Measurements from ENCODE around the gene RAD51B. TPM values are rescaled to one million over a fixed set of nuclear protein-coding genes. Genes with fewer than 3 reads are reported as not detected.

RAD51B gene
- total and polyA plus RNA-seq, 4 donors: 2.8 to 39.6 (median 13.3) TPM; not detected in 1

DNA sequence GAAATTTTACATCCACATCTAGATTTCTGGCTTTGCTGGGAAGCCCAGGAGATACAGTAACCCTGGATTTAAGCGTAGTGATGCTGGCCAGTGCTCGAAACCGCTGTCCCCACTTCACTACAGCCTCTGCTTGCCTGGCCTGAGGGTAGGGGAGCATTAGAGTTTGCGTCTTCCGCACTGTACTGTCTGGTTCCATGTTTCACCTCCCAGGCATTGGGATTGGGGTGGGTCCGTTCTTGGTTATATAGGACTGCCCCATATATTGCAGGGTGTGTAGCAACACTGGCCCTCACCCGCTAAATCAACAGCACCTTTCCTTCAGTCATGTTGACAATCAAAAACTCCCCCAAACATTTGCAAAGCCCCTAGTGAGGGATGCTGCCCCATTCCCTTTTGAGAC, 732.5 kb downstream of the RAD51B start:
- no peak for ATAC-seq (ENCODE audit: low FRiP score)
- 98% methylated on average over 7 of the region's 7 CpGs for WGBS, 2 donors
- no peaks in the 10 kb centered on the region for H3K36me3 ChIP-seq (ENCODE audit: control insufficient read depth in 1 of 2, insufficient read depth in 2 of 2, low read length in 1 of 2)
- intact Hi-C loops (cut with DNase I): loop anchor here in 1 of 2 donors (5.0 kb wide), 1 partner anchor 70 kb away; no protein-coding TSS in a partner anchor
- no peaks in the 10 kb centered on the region for H3K9me3 ChIP-seq (ENCODE audit: control insufficient read depth, low read length)
- H3K4me1 ChIP-seq (ENCODE audit: control insufficient read depth in 1 of 2, insufficient read depth in 2 of 2, low read length in 2 of 2): peaks cover 0 to 4% of the 10 kb centered on the region in 2 donors
- no peak overlapping the region for H3K4me3 ChIP-seq (ENCODE audit: low read length in 2 of 2)
- no peaks in the 10 kb centered on the region for H3K27me3 ChIP-seq (ENCODE audit: control insufficient read depth in 1 of 2, insufficient read depth in 2 of 2, low read length in 1 of 2)
- DNase-seq: no peak
- no peak overlapping the region for H3K27ac ChIP-seq (ENCODE audit: low read depth in 1 of 2, low read length in 2 of 2)

DNA sequence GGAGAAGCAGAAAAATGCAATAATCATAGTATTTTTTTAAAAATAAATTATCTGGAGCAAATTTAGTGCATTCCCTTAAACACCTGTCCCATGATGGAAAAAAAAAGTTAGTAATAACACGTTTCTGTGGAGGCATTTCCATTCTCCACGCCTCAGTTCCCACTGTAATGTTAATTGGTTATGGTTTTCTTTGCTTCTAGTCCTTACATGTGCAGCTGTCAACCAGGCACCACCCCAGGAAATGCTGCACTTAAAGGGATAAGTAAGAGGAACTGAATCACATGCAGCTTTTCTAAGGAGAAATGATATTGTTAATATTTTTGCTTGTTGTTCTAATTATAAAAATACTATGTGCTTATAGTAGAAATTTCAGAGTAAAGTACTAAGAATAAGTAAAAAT, 733.0 kb downstream of the RAD51B start:
- DNase-seq: no peak
- 47 to 82% methylated on average over 2 of the region's 2 CpGs for WGBS, 2 donors
- Histone ChIP-seq H3K9me3 (ENCODE audit: control insufficient read depth, low read length) (no peaks in the 10 kb centered on the region), H3K4me1 (ENCODE audit: control insufficient read depth in 1 of 2, insufficient read depth in 2 of 2, low read length in 2 of 2) (peaks cover 0 to 4% of the 10 kb centered on the region in 2 donors), H3K36me3 (ENCODE audit: control insufficient read depth in 1 of 2, insufficient read depth in 2 of 2, low read length in 1 of 2) (no peaks in the 10 kb centered on the region), H3K27ac (ENCODE audit: low read depth in 1 of 2, low read length in 2 of 2) (no peak overlapping the region), H3K4me3 (ENCODE audit: low read length in 2 of 2) (no peak overlapping the region), H3K27me3 (ENCODE audit: control insufficient read depth in 1 of 2, insufficient read depth in 2 of 2, low read length in 1 of 2) (no peaks in the 10 kb centered on the region)
- intact Hi-C loops (cut with DNase I): loop anchor here in 1 of 2 donors (5.0 kb wide), 1 partner anchor 70 kb away; no protein-coding TSS in a partner anchor
- no peak for ATAC-seq (ENCODE audit: low FRiP score)

DNA sequence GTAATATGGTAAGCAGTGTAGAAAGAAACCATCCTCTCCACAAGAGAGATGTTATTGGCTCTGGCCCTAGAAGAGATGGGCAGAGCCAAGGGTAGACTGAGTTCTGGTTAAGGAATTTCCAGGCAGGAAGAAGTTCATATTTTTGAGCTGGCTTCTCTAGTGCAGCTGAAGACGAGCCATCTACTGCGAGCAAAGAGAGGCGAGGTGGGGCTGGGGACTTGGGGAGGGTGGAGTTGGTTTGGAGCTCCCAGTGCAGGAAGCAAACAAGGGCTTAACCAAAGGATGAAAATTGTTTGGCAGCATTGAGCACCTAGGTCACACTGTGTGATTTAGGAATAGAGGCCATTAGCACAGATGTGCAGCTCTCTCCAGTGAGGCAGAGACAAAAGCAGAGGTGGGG, 733.7 kb downstream of the RAD51B start:
- whole genome bisulfite sequencing, 2 donors: 1 to 5% methylated on average over 3 of the region's 3 CpGs
- H3K4me3 ChIP-seq (ENCODE audit: low read length in 2 of 2): no peak overlapping the region
- no peaks in the 10 kb centered on the region for H3K36me3 ChIP-seq (ENCODE audit: control insufficient read depth in 1 of 2, insufficient read depth in 2 of 2, low read length in 1 of 2)
- H3K9me3 ChIP-seq (ENCODE audit: control insufficient read depth, low read length): no peaks in the 10 kb centered on the region
- no peak for ATAC-seq (ENCODE audit: low FRiP score)
- DNase-seq: no peak
- no peaks in the 10 kb centered on the region for H3K4me1 ChIP-seq (ENCODE audit: control insufficient read depth in 1 of 2, insufficient read depth in 2 of 2, low read length in 2 of 2)
- no peaks in the 10 kb centered on the region for H3K27me3 ChIP-seq (ENCODE audit: control insufficient read depth in 1 of 2, insufficient read depth in 2 of 2, low read length in 1 of 2)
- no peak overlapping the region for H3K27ac ChIP-seq (ENCODE audit: low read depth in 1 of 2, low read length in 2 of 2)
- intact Hi-C loops (cut with DNase I): loop anchor here in 1 of 2 donors (5.0 kb wide), 1 partner anchor 69 kb away; no protein-coding TSS in a partner anchor

GRCh38 chr14:68554231-68554630, 734.7 kb downstream of the RAD51B start:
- no peak for ATAC-seq (ENCODE audit: low FRiP score)
- H3K36me3 ChIP-seq (ENCODE audit: control insufficient read depth in 1 of 2, insufficient read depth in 2 of 2, low read length in 1 of 2): no peaks in the 10 kb centered on the region
- DNase-seq: no peak
- WGBS, 2 donors: 94 to 95% methylated on average over 4 of the region's 4 CpGs
- H3K4me3 ChIP-seq (ENCODE audit: low read length in 2 of 2): no peak overlapping the region
- no peaks in the 10 kb centered on the region for H3K4me1 ChIP-seq (ENCODE audit: control insufficient read depth in 1 of 2, insufficient read depth in 2 of 2, low read length in 2 of 2)
- intact Hi-C loops (cut with DNase I): loop anchor here in 1 of 2 donors (5.0 kb wide), 1 partner anchor 68 kb away; no protein-coding TSS in a partner anchor
- no peaks in the 10 kb centered on the region for H3K9me3 ChIP-seq (ENCODE audit: control insufficient read depth, low read length)
- H3K27me3 ChIP-seq (ENCODE audit: control insufficient read depth in 1 of 2, insufficient read depth in 2 of 2, low read length in 1 of 2): no peaks in the 10 kb centered on the region
- no peak overlapping the region for H3K27ac ChIP-seq (ENCODE audit: low read depth in 1 of 2, low read length in 2 of 2)

DNA sequence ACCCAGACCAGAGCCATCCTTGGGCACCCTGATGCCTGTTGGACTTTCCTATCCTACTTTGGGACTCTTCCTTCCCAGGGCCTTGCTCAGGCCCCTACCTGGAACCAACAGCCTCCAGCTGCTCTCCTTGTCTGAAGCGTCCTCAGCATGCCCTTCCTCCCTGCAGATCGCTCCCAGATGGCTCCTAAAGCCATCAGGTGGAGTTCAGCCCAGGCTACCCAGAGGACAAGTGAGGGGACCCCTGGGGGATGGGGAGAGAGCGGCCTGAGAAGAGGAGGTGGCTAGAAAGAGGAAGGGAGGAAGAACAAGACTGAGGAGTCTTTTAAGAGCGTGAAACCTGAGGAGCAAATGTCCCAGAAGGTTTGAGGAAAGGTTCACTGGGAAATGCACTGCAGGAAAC, 736.7 kb downstream of the RAD51B start:
- Histone ChIP-seq H3K27ac (ENCODE audit: low read depth in 1 of 2, low read length in 2 of 2) (no peak overlapping the region), H3K36me3 (ENCODE audit: control insufficient read depth in 1 of 2, insufficient read depth in 2 of 2, low read length in 1 of 2) (no peaks in the 10 kb centered on the region), H3K9me3 (ENCODE audit: control insufficient read depth, low read length) (no peaks in the 10 kb centered on the region), H3K4me3 (ENCODE audit: low read length in 2 of 2) (no peak overlapping the region), H3K4me1 (ENCODE audit: control insufficient read depth in 1 of 2, insufficient read depth in 2 of 2, low read length in 2 of 2) (no peaks in the 10 kb centered on the region), H3K27me3 (ENCODE audit: control insufficient read depth in 1 of 2, insufficient read depth in 2 of 2, low read length in 1 of 2) (no peaks in the 10 kb centered on the region)
- ATAC-seq (ENCODE audit: low FRiP score) (no peak), DNase-seq (no peak)
- intact Hi-C loops (cut with DNase I): no loop called here
- WGBS, 2 donors: 99 to 100% methylated on average over 4 of the region's 4 CpGs

DNA sequence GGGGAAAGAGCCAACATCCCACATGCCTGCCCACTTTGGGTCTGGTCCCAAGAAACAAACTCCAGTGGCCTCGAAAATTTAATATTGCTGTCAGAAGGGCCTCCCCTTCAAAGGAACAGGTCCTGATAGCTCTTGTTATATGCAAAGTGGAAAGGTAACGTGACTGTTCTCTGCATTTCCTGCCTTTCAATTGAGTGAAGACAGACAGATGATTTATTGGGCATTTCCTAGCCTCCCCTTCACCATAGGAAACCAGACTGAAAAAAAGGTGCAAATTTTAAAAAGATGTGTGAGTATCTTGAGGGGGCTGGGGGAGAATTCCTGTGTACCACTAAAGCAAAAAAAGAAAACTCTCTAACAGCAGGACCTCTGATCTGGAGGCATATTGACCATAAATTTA, 738.1 kb downstream of the RAD51B start:
- WGBS, 2 donors: 84 to 87% methylated on average over 2 of the region's 2 CpGs
- H3K36me3 ChIP-seq (ENCODE audit: control insufficient read depth in 1 of 2, insufficient read depth in 2 of 2, low read length in 1 of 2): no peaks in the 10 kb centered on the region
- intact Hi-C loops (cut with DNase I): no loop called here
- H3K4me1 ChIP-seq (ENCODE audit: control insufficient read depth in 1 of 2, insufficient read depth in 2 of 2, low read length in 2 of 2): peaks cover 0 to 2% of the 10 kb centered on the region in 2 donors
- DNase-seq: no peak
- no peak overlapping the region for H3K27ac ChIP-seq (ENCODE audit: low read depth in 1 of 2, low read length in 2 of 2)
- H3K9me3 ChIP-seq (ENCODE audit: control insufficient read depth, low read length): no peaks in the 10 kb centered on the region
- no peak for ATAC-seq (ENCODE audit: low FRiP score)
- H3K27me3 ChIP-seq (ENCODE audit: control insufficient read depth in 1 of 2, insufficient read depth in 2 of 2, low read length in 1 of 2): no peaks in the 10 kb centered on the region
- H3K4me3 ChIP-seq (ENCODE audit: low read length in 2 of 2): no peak overlapping the region

GRCh38 chr14:68558096-68558495, 738.5 kb downstream of the RAD51B start:
- Histone ChIP-seq H3K9me3 (ENCODE audit: control insufficient read depth, low read length) (no peaks in the 10 kb centered on the region), H3K36me3 (ENCODE audit: control insufficient read depth in 1 of 2, insufficient read depth in 2 of 2, low read length in 1 of 2) (no peaks in the 10 kb centered on the region), H3K27ac (ENCODE audit: low read depth in 1 of 2, low read length in 2 of 2) (no peak overlapping the region), H3K4me3 (ENCODE audit: low read length in 2 of 2) (no peak overlapping the region), H3K4me1 (ENCODE audit: control insufficient read depth in 1 of 2, insufficient read depth in 2 of 2, low read length in 2 of 2) (peaks cover 0 to 6% of the 10 kb centered on the region in 2 donors), H3K27me3 (ENCODE audit: control insufficient read depth in 1 of 2, insufficient read depth in 2 of 2, low read length in 1 of 2) (no peaks in the 10 kb centered on the region)
- intact Hi-C loops (cut with DNase I): no loop called here
- 96 to 97% methylated on average over 11 of the region's 11 CpGs for WGBS, 2 donors
- DNase-seq: no peak
- no peak for ATAC-seq (ENCODE audit: low FRiP score)

GRCh38 chr14:68559949-68560348, 740.4 kb downstream of the RAD51B start:
- 89 to 93% methylated on average over 5 of the region's 5 CpGs for WGBS, 2 donors
- Histone ChIP-seq H3K36me3 (ENCODE audit: control insufficient read depth in 1 of 2, insufficient read depth in 2 of 2, low read length in 1 of 2) (no peaks in the 10 kb centered on the region), H3K27ac (ENCODE audit: low read depth in 1 of 2, low read length in 2 of 2) (no peak overlapping the region), H3K9me3 (ENCODE audit: control insufficient read depth, low read length) (no peaks in the 10 kb centered on the region), H3K27me3 (ENCODE audit: control insufficient read depth in 1 of 2, insufficient read depth in 2 of 2, low read length in 1 of 2) (no peaks in the 10 kb centered on the region), H3K4me1 (ENCODE audit: control insufficient read depth in 1 of 2, insufficient read depth in 2 of 2, low read length in 2 of 2) (peaks cover 0 to 6% of the 10 kb centered on the region in 2 donors), H3K4me3 (ENCODE audit: low read length in 2 of 2) (no peak overlapping the region)
- DNase-seq: no peak
- intact Hi-C loops (cut with DNase I): loop anchor here in 1 of 2 donors (5.0 kb wide), 2 partner anchors 122 to 227 kb away; no protein-coding TSS in a partner anchor
- ATAC-seq (ENCODE audit: low FRiP score): no peak

- intact Hi-C loops (cut with DNase I): loop anchor here in 1 of 2 donors (5.0 kb wide), 2 partner anchors 121 to 226 kb away; no protein-coding TSS in a partner anchor
- WGBS, 2 donors: 26 to 29% methylated on average over 10 of the region's 10 CpGs
- DNase-seq (no peak), ATAC-seq (ENCODE audit: low FRiP score) (no peak)
- Histone ChIP-seq H3K9me3 (ENCODE audit: control insufficient read depth, low read length) (no peaks in the 10 kb centered on the region), H3K27ac (ENCODE audit: low read depth in 1 of 2, low read length in 2 of 2) (peak overlapping the region in 1 of 2 donors; percentile 49), H3K4me3 (ENCODE audit: low read length in 2 of 2) (no peak overlapping the region), H3K27me3 (ENCODE audit: control insufficient read depth in 1 of 2, insufficient read depth in 2 of 2, low read length in 1 of 2) (no peaks in the 10 kb centered on the region), H3K36me3 (ENCODE audit: control insufficient read depth in 1 of 2, insufficient read depth in 2 of 2, low read length in 1 of 2) (no peaks in the 10 kb centered on the region), H3K4me1 (ENCODE audit: control insufficient read depth in 1 of 2, insufficient read depth in 2 of 2, low read length in 2 of 2) (peaks cover 0 to 6% of the 10 kb centered on the region in 2 donors)
These were observed 742.0 kb downstream of the RAD51B start for GRCh38 chr14:68561531-68562007.

All from aorta (tissue), 5 donors.